HepG2 (cell line): ENCODE measurements around the gene EBF4. TPM values are rescaled to one million over a fixed set of nuclear protein-coding genes. Genes with fewer than 3 reads are reported as not detected.

Experiments
- ATAC-seq: fragments of 200-7000 bp; cut with Tn5 transposase; 3 replicates; pipeline ENCODE4 v1.9.1; 2020; ENCODE audit warnings: mild to moderate bottlenecking, moderate library complexity
- BruUV-seq: library from RNA; stranded (reverse); fragments of 400-500 nt; replicated peaks from 2 replicates; lab custom pipeline; 2021; lab: Mats Ljungman, UMichigan
- CTCF ChIA-PET: fragments of 300-600 bp; formaldehyde crosslinking; extraction: SDS; loops from one replicate; lab custom pipeline; 2021; ENCODE audit warnings: low total read pairs, inconsistent platforms, low intra/inter-chr PET ratio; lab: Yijun Ruan, JAX
- POLR2A ChIA-PET: fragments of 350-600 bp; sonication (Branson Sonifier 250); formaldehyde crosslinking; loops from one replicate; lab custom pipeline; 2020; ENCODE audit warnings: antibody characterized with exemption, inconsistent platforms; lab: Yijun Ruan, JAX
- DNase-seq: peaks from one replicate; pipeline ENCODE4 v3.0.0-alpha.2; 2015; ENCODE audit warnings: low spot score
- FAIRE-seq: peaks from 3 replicates; lab custom pipeline; 2011; peaks lifted over from hg19 to GRCh38; lab: Jason Lieb, UNC
- H2AFZ ChIP-seq: one replicate; pipeline ENCODE4 v1.6.1; 2011; ENCODE audit warnings: low read length, inconsistent platforms
- H3K27ac ChIP-seq: fragments of 300-600 bp; 3 replicates; pipeline ENCODE4 v1.8.0; 2011; ENCODE audit warnings: mixed run types, mild to moderate bottlenecking, mixed read lengths, low read length, inconsistent platforms; ENCODE audit not compliant: insufficient read depth; ENCODE audit errors: extremely low read length
- H3K27me3 ChIP-seq, 2 experiments: fragments of 200-600 bp in 1 of 2; 2 replicates in 1 of 2; 3 replicates in 1 of 2; pipeline versions ENCODE4 v1.6.0 to v1.8.0; 2011; ENCODE audit warnings: low read length in 2 of 2, mild to moderate bottlenecking in 2 of 2, moderate library complexity in 2 of 2, inconsistent platforms in 1 of 2; ENCODE audit not compliant: insufficient read depth in 2 of 2, control insufficient read depth in 1 of 2
- H3K36me3 ChIP-seq, 2 experiments: fragments of 200-600 bp in 1 of 2; replicated peaks in 1 of 2; 2 replicates in 1 of 2; 3 replicates in 1 of 2; pipeline versions ENCODE4 v1.5.1 to v1.8.0; 2011; ENCODE audit warnings: low read length in 2 of 2, inconsistent platforms in 1 of 2; ENCODE audit not compliant: insufficient read depth in 2 of 2, control insufficient read depth in 1 of 2
- H3K4me1 ChIP-seq: 2 replicates; pipeline ENCODE4 v1.5.1; 2012; ENCODE audit warnings: low read length, inconsistent platforms; ENCODE audit not compliant: insufficient read depth
- H3K4me2 ChIP-seq: 2 replicates; pipeline ENCODE4 v1.6.0; 2011; ENCODE audit warnings: low read depth, low read length, inconsistent platforms
- H3K4me3 ChIP-seq, 3 experiments: fragments of 200-600 bp in 1 of 3; sonication (generic), shearing (Covaris generic) in 1 of 3; replicated peaks in 1 of 3; 2 replicates each; pipeline ENCODE4 v1.5.1; 2011 to 2016; ENCODE audit warnings: low read length in 3 of 3, inconsistent platforms in 2 of 3, low read depth in 2 of 3, mild to moderate bottlenecking in 2 of 3, control low read depth in 1 of 3, mixed read lengths in 1 of 3; ENCODE audit not compliant: insufficient read depth in 1 of 3
- H3K79me2 ChIP-seq: one replicate; pipeline ENCODE4 v1.6.1; 2011; ENCODE audit warnings: low read length, inconsistent platforms; ENCODE audit not compliant: insufficient read depth
- H3K9ac ChIP-seq: 2 replicates; pipeline ENCODE4 v1.6.0; 2011; ENCODE audit warnings: mild to moderate bottlenecking, low read depth, low read length, inconsistent platforms; ENCODE audit not compliant: insufficient read depth
- H3K9me3 ChIP-seq: 2 replicates; pipeline ENCODE4 v1.5.1; 2012; ENCODE audit warnings: mild to moderate bottlenecking, low read length
- H4K20me1 ChIP-seq: 2 replicates; pipeline ENCODE4 v1.6.0; 2011; ENCODE audit warnings: inconsistent platforms, mild to moderate bottlenecking, low read length, moderate library complexity; ENCODE audit not compliant: insufficient read depth
- HIVEP1 ChIP-seq: sonication (generic); formaldehyde crosslinking; IDR thresholded peaks from 2 replicates; pipeline ENCODE4 v1.4.0; 2020; ENCODE audit warnings: mild to moderate bottlenecking, missing genetic modification reagents
- POGZ ChIP-seq: sonication (generic); formaldehyde crosslinking; IDR thresholded peaks from 2 replicates; pipeline ENCODE4 v1.4.0; 2020; ENCODE audit warnings: mild to moderate bottlenecking, missing genetic modification reagents
- SMARCE1 ChIP-seq: fragments of 450-650 bp; IDR thresholded peaks from 2 replicates; pipeline ENCODE4 v1.6.1; 2017; ENCODE audit warnings: borderline replicate concordance
- WGBS: methylation state at CpG from one replicate; pipeline ENCODE4 v1.1.6; 2017; ENCODE audit warnings: low lambda C conversion rate; 5-methylcytosine and 5-hydroxymethylcytosine counted together
- in situ Hi-C: cut with HindIII; loops from 2 replicates; pipeline ENCODE4 v1.10.0; 2017; ENCODE audit warnings: low pct_unique_long_range_greater_than_20kb; ENCODE audit not compliant: extremely low pct_ligation_motif_present
- intact Hi-C: fragments of 100-400 bp; cut with micrococcal nuclease; formaldehyde crosslinking; loops from one replicate; pipeline ENCODE4 v1.10.0; 2022; ENCODE audit not compliant: unreplicated experiment
- polyA plus RNA-seq, 8 experiments: library from polyadenylated mRNA; depleted of rRNA in 3 of 8; stranded (reverse) in 7 of 8; unstranded in 1 of 8; fragments of >200 nt; fragmentation: Illumina TruSeq in 4 of 8; extraction: Trizol in 4 of 8; gene quantifications; 2 replicates each; pipeline versions ENCODE4 v1.2.1 to v1.2.3, GENCODE V29; 2011 to 2016; ENCODE audit warnings: low read depth in 4 of 8, missing spikeins in 1 of 8, mixed read lengths in 1 of 8; ENCODE audit not compliant: insufficient read depth in 1 of 8
- total RNA-seq, 5 experiments: library from RNA; depleted of rRNA; stranded (reverse); fragments of >200 nt; fragmentation: Illumina TruSeq; extraction: Trizol; gene quantifications; 2 replicates each; pipeline ENCODE4 v1.2.3, GENCODE V29; 2016; ENCODE audit warnings: low read depth in 1 of 5
- TF ChIP-seq, protein P1 (sequence below): sonication (generic); formaldehyde crosslinking; IDR thresholded peaks from 2 replicates; pipeline ENCODE4 v1.4.0; 2020; ENCODE audit warnings: mild to moderate bottlenecking, missing genetic modification reagents
- TF ChIP-seq, protein P2 (sequence below): sonication (generic); formaldehyde crosslinking; IDR thresholded peaks from 2 replicates; pipeline ENCODE4 v1.4.0; 2020; ENCODE audit warnings: missing genetic modification reagents, borderline replicate concordance
- TF ChIP-seq, protein P3 (sequence below): sonication (generic); formaldehyde crosslinking; IDR thresholded peaks from 2 replicates; pipeline ENCODE4 v1.4.0; 2020; ENCODE audit warnings: mild to moderate bottlenecking, missing genetic modification reagents

The EBF4 gene
- total and polyA plus RNA-seq, 2 of the 13 experiments (the other 11 are each of a cell fraction or from before 2014, with no cell fraction given) = 0.84 to 2.2 TPM

- Histone ChIP-seq H3K36me3 (no peaks in the 10 kb centered on the region), H4K20me1 (peaks cover 6% of the 10 kb centered on the region; the same call in 1 of the 2 replicates), H3K9me3 (no peaks in the 10 kb centered on the region), H3K27me3 (peaks cover 35 to 85% of the 10 kb centered on the region in 2 experiments), H3K27ac (no peak overlapping the region), H3K9ac (no peak overlapping the region), H3K4me3 (peak overlapping the region in 1 of 3 experiments; percentile 72; a peak in 1 of 6 replicates), H3K79me2 (no peaks in the 10 kb centered on the region), H3K4me1 (peaks cover 12% of the 10 kb centered on the region), H2AFZ (no peak overlapping the region), H3K4me2 (no peak overlapping the region)
- in situ Hi-C loops (no loop called here), intact Hi-C loops (no loop called here)
- BruUV-seq = no TSS peak
- FAIRE-seq (no peak), ATAC-seq (peak; percentile 3; the same call in 2 of the 3 replicates), DNase-seq (no peak)
- ChIA-PET POLR2A (interaction anchor here (2.3 kb wide), 1 partner anchor 42 kb away, joined by 8 read pairs; the partner anchor contains the start of gene NOP56), CTCF (no interaction called here)
- TF ChIP-seq POGZ (CRISPR knock-in tag) (0 out of 2 replicates have a peak, but pooled peaks have one; percentile 31), HIVEP1 (CRISPR knock-in tag) (0 out of 2 replicates have a peak, but pooled peaks have one; percentile 54), SMARCE1 (no peak)
- TF ChIP-seq, protein P1, sequence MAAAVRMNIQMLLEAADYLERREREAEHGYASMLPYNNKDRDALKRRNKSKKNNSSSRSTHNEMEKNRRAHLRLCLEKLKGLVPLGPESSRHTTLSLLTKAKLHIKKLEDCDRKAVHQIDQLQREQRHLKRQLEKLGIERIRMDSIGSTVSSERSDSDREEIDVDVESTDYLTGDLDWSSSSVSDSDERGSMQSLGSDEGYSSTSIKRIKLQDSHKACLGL (CRISPR knock-in tag) = peak; percentile 56; the same call in 1 of the 2 replicates
- TF ChIP-seq, protein P2, sequence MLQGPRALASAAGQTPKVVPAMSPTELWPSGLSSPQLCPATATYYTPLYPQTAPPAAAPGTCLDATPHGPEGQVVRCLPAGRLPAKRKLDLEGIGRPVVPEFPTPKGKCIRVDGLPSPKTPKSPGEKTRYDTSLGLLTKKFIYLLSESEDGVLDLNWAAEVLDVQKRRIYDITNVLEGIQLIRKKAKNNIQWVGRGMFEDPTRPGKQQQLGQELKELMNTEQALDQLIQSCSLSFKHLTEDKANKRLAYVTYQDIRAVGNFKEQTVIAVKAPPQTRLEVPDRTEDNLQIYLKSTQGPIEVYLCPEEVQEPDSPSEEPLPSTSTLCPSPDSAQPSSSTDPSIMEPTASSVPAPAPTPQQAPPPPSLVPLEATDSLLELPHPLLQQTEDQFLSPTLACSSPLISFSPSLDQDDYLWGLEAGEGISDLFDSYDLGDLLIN = no peak
- TF ChIP-seq, protein P3, sequence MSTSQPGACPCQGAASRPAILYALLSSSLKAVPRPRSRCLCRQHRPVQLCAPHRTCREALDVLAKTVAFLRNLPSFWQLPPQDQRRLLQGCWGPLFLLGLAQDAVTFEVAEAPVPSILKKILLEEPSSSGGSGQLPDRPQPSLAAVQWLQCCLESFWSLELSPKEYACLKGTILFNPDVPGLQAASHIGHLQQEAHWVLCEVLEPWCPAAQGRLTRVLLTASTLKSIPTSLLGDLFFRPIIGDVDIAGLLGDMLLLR = peak; percentile 21; the same call in 1 of the 2 replicates
- WGBS = 69% methylated on average over 21 of the region's 23 CpGs
These were observed 1.5 kb downstream of the EBF4 start for GRCh38 chr20:2694008-2694471.
